Effector memory CD4-positive, alpha-beta T cell (primary cell): ENCODE data around the gene TMTC1.

Experiments used
- DNase-seq, 3 donors: peaks; one replicate each; pipeline ENCODE4 v3.0.0-alpha.2; 2020
- H3K27ac ChIP-seq: 2 replicates; pipeline ENCODE4 v1.7.0; 2013; ENCODE audit warnings: mild to moderate bottlenecking, low read length, moderate library complexity; ENCODE audit not compliant: insufficient read depth, poor library complexity, severe bottlenecking
- H3K27me3 ChIP-seq: replicated peaks from 2 replicates; pipeline ENCODE4 v1.7.0; 2013; ENCODE audit warnings: mild to moderate bottlenecking, low read length; ENCODE audit not compliant: insufficient read depth, control insufficient read depth, poor library complexity, severe bottlenecking
- H3K36me3 ChIP-seq: 2 replicates; pipeline ENCODE4 v1.7.0; 2013; ENCODE audit warnings: mild to moderate bottlenecking, low read length, moderate library complexity; ENCODE audit not compliant: control insufficient read depth, insufficient read depth
- H3K4me1 ChIP-seq: 2 replicates; pipeline ENCODE4 v1.7.0; 2013; ENCODE audit warnings: low read length, mild to moderate bottlenecking; ENCODE audit not compliant: control insufficient read depth, insufficient read depth, poor library complexity, severe bottlenecking
- H3K4me3 ChIP-seq: 2 replicates; pipeline ENCODE4 v1.7.0; 2013; ENCODE audit warnings: low read length, low read depth, mild to moderate bottlenecking; ENCODE audit not compliant: insufficient read depth, poor library complexity, severe bottlenecking
- H3K9me3 ChIP-seq: 2 replicates; pipeline ENCODE4 v1.7.0; 2013; ENCODE audit warnings: mild to moderate bottlenecking, low read length, moderate library complexity; ENCODE audit not compliant: control insufficient read depth

TMTC1 gene

GRCh38 chr12:29717540-29718100, 66.1 kb downstream of the TMTC1 start:
- no peaks in the 10 kb centered on the region for H3K4me1 ChIP-seq
- H3K36me3 ChIP-seq = no peaks in the 10 kb centered on the region
- no peak for DNase-seq
- H3K27ac ChIP-seq = no peak overlapping the region
- H3K4me3 ChIP-seq = no peak overlapping the region
- H3K9me3 ChIP-seq = no peaks in the 10 kb centered on the region
- no peaks in the 10 kb centered on the region for H3K27me3 ChIP-seq

GRCh38 chr12:29714966-29715365, 68.8 kb downstream of the TMTC1 start:
- DNase-seq = no peak
- Histone ChIP-seq H3K4me3 (no peak overlapping the region), H3K27me3 (no peaks in the 10 kb centered on the region), H3K36me3 (no peaks in the 10 kb centered on the region), H3K4me1 (no peaks in the 10 kb centered on the region), H3K27ac (no peak overlapping the region), H3K9me3 (no peaks in the 10 kb centered on the region)

- Histone ChIP-seq H3K27me3 (no peaks in the 10 kb centered on the region), H3K36me3 (no peaks in the 10 kb centered on the region), H3K9me3 (no peaks in the 10 kb centered on the region), H3K4me1 (no peaks in the 10 kb centered on the region), H3K4me3 (no peak overlapping the region), H3K27ac (no peak overlapping the region)
- DNase-seq = no peak
Observed at GRCh38 chr12:29713729-29714128, 70.0 kb downstream of the TMTC1 start.

- DNase-seq = no peak
- no peaks in the 10 kb centered on the region for H3K4me1 ChIP-seq
- no peaks in the 10 kb centered on the region for H3K9me3 ChIP-seq
- H3K27me3 ChIP-seq = no peaks in the 10 kb centered on the region
- no peaks in the 10 kb centered on the region for H3K36me3 ChIP-seq
- no peak overlapping the region for H3K4me3 ChIP-seq
- no peak overlapping the region for H3K27ac ChIP-seq
Observed at GRCh38 chr12:29711381-29711780, 72.4 kb downstream of the TMTC1 start.

GRCh38 chr12:29710104-29710503, 73.6 kb downstream of the TMTC1 start:
- no peaks in the 10 kb centered on the region for H3K36me3 ChIP-seq
- no peak for DNase-seq
- H3K9me3 ChIP-seq = no peaks in the 10 kb centered on the region
- H3K4me1 ChIP-seq = no peaks in the 10 kb centered on the region
- no peaks in the 10 kb centered on the region for H3K27me3 ChIP-seq
- no peak overlapping the region for H3K27ac ChIP-seq
- H3K4me3 ChIP-seq = no peak overlapping the region

- Histone ChIP-seq H3K4me3 (no peak overlapping the region), H3K27ac (no peak overlapping the region), H3K27me3 (no peaks in the 10 kb centered on the region), H3K9me3 (no peaks in the 10 kb centered on the region), H3K4me1 (no peaks in the 10 kb centered on the region), H3K36me3 (no peaks in the 10 kb centered on the region)
- no peak for DNase-seq
Observed at GRCh38 chr12:29709496-29710040, 74.2 kb downstream of the TMTC1 start.

- H3K36me3 ChIP-seq = no peaks in the 10 kb centered on the region
- no peak overlapping the region for H3K4me3 ChIP-seq
- H3K27me3 ChIP-seq = no peaks in the 10 kb centered on the region
- no peak for DNase-seq
- H3K27ac ChIP-seq = no peak overlapping the region
- H3K9me3 ChIP-seq = no peaks in the 10 kb centered on the region
- H3K4me1 ChIP-seq = no peaks in the 10 kb centered on the region
Observed at GRCh38 chr12:29709054-29709453, 74.7 kb downstream of the TMTC1 start.

- no peaks in the 10 kb centered on the region for H3K4me1 ChIP-seq
- no peak overlapping the region for H3K4me3 ChIP-seq
- no peaks in the 10 kb centered on the region for H3K9me3 ChIP-seq
- no peaks in the 10 kb centered on the region for H3K36me3 ChIP-seq
- H3K27ac ChIP-seq = no peak overlapping the region
- no peak for DNase-seq
- H3K27me3 ChIP-seq = no peaks in the 10 kb centered on the region
Observed at GRCh38 chr12:29707846-29708245, 75.9 kb downstream of the TMTC1 start.

GRCh38 chr12:29706311-29706710, 77.4 kb downstream of the TMTC1 start:
- Histone ChIP-seq H3K27me3 (no peaks in the 10 kb centered on the region), H3K9me3 (no peaks in the 10 kb centered on the region), H3K4me3 (no peak overlapping the region), H3K27ac (no peak overlapping the region), H3K36me3 (no peaks in the 10 kb centered on the region), H3K4me1 (no peaks in the 10 kb centered on the region)
- no peak for DNase-seq

- Histone ChIP-seq H3K27me3 (no peaks in the 10 kb centered on the region), H3K9me3 (no peaks in the 10 kb centered on the region), H3K27ac (no peak overlapping the region), H3K36me3 (no peaks in the 10 kb centered on the region), H3K4me3 (no peak overlapping the region), H3K4me1 (no peaks in the 10 kb centered on the region)
- no peak for DNase-seq
Observed at GRCh38 chr12:29703528-29703927, 80.2 kb downstream of the TMTC1 start.
